C1 segment of cervical spinal cord (tissue), 14 donors: ENCODE data around the gene RGPD4.
A peak's percentile ranks its signal among the peaks of the same experiment; 100 is the strongest.

Experiments used
- DNase-seq, 14 donors: peaks; one replicate each; lab custom pipeline; 2025; lab: John Stamatoyannopoulos, UW

RGPD4 gene

DNA sequence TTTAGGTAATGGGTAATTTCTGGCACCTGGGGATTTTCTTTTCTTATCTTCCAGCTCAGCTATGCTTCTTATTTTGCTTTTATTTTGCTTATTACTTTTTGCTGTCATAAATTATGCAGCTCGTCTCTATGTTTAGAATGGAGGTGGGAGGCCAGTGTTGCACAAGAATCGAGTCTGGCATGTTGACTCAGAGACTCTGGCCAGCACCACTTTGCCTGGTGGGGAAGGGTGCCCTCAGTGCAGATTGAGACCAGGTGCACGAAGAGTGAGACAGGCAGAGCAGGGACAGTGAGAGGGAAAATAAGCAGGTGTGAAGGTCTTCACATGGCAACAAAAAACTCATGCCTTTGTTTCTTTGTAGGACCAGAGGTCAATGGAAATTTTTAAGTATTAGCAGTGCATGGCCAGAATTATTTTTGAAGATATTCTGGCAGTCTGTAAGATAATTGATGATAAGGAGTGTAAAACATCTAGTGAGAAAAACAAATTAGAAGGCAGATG lies 100.4 kb downstream of the RGPD4 start:
- no peak for DNase-seq

DNA sequence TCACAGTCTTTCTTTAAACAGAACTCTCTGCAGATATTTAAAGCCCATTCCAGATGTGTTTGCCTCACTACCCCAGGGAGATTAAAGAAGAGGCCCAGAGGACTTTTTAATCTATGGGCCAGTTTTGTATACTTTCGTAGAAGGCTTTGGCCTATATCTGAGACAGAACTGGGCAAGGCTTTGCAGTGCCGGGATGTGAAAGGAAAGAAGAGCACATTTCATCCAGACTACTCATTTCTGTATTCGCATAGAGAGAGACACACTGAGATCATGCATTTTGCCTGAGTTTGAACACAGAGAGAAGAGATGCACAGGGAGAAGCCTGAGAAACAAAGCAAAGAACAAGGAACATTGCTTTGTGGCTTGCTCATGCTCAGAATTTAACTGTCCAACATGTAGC lies 104.7 kb downstream of the RGPD4 start:
- DNase-seq, result no peak

DNA sequence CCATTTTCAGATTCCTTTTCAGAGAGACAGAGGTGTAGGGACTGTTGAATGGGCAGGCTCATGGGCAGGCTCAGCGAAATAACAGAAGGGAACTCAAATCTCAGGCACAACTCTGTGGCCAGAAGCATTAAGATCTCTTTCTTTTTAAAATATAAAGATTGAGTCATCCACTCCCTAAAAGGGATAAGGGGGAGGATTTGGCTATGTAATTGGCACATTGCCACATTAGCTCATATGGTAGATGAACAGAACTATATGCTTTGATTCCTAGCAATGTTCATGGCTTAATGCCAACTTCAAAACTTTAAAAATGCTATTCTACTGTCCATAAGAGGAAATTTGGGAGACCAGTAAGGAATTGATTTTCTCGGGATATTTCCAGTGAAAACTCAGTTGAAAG lies 105.8 kb downstream of the RGPD4 start:
- DNase-seq, result no peak

- no peak for DNase-seq
Observed at GRCh38 chr2:107932979-107933378, 106.3 kb downstream of the RGPD4 start.

GRCh38 chr2:107936433-107937359 lies 110.0 kb downstream of the RGPD4 start:
- DNase-seq, result peak in 1 of 14 donors; percentile 7
